NCI-H82 (cell line): Measurements from ENCODE around the gene DHRSX.
A peak's percentile ranks its signal among the peaks of the same experiment; 100 is the strongest.
"Not testable (repeated sequence)": the region's sequence is repeated elsewhere in the genome, so short reads cannot be mapped to it uniquely, and the experiment has no call there.

Experiments
- DNase-seq: peaks from one replicate; lab custom pipeline; 2025; lab: John Stamatoyannopoulos, UW

The DHRSX gene, protein sequence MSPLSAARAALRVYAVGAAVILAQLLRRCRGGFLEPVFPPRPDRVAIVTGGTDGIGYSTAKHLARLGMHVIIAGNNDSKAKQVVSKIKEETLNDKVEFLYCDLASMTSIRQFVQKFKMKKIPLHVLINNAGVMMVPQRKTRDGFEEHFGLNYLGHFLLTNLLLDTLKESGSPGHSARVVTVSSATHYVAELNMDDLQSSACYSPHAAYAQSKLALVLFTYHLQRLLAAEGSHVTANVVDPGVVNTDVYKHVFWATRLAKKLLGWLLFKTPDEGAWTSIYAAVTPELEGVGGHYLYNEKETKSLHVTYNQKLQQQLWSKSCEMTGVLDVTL

DNA sequence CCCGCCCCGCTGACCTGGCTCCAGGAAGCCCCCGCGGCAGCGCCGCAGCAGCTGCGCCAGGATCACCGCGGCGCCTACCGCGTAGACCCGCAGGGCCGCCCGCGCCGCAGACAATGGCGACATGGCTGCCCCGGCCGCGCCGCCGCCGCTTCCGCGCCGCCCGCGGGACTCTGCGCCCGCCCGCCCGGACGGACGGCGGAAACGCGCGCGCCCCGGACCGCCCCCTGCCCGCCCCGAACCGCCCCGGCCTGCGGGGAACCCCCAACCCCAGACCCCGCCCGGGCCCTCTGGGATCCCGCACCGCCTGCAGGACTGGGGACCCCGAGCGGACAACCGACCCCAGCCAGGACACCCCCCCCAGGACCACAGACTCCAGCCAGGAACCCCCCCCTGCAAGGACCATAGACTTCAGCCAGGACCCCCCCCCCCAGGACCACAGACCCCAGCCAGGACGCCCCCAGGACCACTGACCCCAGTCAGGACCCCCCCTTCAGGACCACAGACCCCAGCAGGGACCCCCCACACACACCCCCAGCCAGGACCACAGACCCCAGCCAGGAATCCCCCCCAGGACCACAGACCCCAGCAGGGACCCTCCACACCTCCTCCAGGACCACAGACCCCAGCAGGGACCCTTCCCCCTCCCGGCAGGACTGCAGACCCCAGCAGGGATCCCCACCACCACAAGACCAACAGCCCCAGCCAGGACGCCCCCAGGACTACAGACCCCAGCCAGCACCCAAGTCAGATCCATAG is at the start of gene DHRSX, which contains the start of gene ZBED1:
Gene DHRSX (minus strand): TSS at position 174 of the 756 bp plus-strand sequence. CDS start 51 bp downstream, at position 123.
Gene ZBED1 (minus strand): TSS at position 174 of the 756 bp plus-strand sequence. CDS start 10,257 bp downstream, outside the sequence.
- DNase-seq: no peak

DNA sequence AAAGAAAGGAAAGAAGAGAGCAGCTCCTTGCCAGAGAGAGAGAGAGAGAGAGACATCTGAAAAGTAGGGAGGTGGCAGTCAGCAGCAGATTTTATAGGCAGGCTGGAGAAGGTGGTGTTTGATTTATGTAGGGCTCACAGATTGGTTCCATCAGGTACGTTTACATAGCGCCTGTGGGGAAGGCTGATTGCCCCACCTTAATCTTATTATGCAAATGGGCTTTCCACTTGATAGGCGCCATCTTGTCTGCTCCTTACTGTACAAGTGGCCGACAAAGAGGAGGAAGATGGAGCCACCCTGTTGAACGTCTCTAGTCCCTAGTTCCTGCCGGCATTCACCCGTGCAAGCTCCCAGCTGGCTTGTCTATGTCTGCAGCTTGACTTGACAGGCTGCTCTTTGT is 49.1 kb upstream of the DHRSX start:
- DNase-seq: peak; percentile 90

DNA sequence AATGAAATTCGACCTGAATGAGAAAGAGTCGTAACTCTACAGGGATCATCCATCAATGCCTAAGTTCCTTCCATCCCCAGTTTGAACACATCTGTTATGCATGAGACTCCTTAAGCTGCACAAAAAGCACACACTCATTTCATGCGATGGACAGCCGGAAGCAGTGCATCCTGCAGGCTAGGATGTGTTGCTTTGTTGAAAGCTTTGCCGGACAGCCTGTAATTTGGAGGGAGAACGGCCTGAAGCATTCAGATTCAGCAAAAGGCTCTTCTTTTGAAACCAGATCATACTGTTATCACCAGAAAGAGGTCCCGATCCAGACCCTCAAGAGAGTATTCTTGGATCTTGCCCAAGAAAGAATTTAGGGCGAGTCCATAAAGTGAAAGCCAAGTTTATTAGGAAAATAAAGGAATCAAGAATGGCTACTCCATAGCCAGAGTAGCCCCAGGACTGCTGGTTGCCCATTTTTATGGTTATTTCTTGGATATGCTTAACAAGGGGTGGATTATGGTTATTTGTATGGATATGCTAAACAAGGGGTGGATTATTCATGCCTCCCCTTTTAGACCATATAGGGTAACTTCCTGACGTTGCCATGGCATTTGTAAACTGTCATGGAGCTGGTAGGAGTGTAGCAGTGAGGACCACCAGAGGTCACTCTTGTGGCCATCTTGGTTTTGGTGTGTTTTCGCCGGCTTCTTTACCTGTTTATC is 48.1 kb upstream of the DHRSX start:
- peak; percentile 32 for DNase-seq

DNA sequence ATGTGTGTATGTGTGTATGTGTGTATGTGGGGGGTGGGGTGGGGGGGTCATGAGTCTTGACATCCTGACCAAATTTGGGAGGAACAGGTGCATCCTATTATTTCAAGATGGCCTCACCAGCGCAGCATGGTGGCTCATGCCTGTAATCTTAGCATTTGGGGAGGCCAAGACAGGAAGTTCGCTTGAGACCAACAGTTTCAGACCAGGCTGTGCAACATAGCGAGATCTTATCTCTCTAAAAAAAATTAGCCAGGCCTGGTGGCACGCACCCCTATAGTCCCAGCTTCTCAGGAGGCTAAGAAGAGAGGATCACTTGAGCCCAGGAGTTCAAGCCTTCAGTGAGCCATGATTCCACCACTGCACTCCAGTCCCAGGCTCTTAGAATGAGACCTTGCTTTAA is 47.0 kb upstream of the DHRSX start:
- DNase-seq: no peak

DNA sequence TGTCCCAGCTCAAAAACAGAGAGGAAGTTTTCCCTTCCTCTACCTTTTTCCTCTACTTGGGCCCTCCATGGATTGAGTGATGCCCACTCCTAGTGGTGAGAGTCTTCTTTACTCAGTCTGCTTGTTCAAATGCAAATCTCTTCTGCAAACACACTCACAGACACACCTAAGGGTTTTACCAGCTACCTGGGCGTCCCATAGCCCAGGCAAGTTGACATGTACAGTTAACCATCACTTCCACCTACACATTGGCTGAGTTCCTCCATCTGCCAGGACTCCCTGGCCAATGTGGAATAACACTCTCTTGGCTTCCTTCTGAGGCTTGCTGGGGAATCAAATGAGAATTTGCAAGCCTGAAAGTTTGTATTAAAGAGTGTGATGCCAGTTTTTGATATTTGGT is 45.7 kb upstream of the DHRSX start:
- no peak for DNase-seq

DNA sequence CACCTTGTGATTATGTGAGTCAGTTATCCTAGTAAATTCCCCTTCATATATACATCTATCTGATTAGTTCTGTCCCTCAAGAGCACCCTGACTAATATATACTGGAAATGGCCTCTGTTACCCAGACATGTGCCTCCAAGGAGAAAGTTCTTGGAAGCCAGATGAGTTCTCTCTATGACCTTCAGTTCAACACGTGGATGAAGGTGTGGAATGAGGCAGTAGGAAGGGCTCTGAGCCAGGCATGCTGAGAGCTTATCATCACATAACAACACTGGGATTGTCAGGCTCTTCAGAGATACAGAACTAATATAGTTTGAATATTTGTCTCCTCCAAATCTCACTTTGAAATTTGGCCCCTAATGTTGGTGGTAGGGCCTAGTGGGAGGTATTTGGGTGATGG is 44.4 kb upstream of the DHRSX start:
- DNase-seq: no peak

DNA sequence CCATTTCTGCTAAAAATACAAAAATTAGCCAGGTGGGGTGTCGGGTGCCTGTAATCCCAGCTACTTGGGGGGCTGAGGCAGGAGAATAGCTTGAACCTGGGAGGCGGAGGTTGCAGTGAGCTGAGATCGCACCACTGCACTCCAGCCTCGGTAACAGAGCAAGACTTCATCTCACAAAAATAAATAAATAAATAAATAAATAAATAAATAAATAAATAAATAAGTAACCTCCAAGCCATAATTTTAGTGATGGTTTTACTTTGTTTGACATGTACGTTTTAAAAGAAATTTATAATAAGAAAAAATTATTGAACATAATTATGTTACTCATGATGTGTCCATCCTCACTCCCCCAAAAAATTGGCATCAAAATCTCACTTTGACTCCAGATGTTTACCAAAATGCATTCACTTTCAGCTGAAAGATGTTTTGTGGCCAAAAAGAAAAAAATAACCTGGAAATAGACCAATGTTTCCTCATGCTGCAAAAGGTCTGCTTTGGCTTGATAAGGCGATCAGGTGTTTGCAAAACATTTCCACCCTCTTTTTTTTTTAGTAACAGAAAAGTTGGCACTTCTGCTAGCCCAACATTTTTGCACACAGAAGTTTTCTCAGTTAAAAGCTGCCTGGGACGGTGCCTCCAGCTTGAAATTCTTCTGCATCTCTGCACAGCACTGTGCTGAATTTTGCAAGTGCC is 42.2 kb upstream of the DHRSX start:
- no peak for DNase-seq

DNA sequence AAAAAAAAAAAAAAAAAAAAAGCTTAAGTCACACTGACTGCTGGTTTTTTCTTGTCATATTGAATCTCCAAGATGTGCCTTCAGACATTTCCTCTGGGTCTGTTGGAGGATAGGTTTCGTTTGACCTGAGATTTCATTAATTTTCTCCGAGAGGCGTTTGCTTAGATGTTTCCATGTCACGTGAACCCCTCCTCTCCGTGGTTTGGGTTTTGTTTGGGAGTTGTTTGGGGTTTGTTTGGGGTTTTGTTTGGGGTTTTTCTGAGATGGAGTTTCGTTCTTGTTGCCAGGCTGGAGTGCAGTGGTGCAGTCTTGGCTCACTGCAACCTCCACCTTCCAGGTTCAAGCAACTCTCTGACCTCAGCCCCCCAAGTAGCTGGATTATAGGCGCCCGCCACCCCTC is 40.8 kb upstream of the DHRSX start:
- DNase-seq: no peak

DNA sequence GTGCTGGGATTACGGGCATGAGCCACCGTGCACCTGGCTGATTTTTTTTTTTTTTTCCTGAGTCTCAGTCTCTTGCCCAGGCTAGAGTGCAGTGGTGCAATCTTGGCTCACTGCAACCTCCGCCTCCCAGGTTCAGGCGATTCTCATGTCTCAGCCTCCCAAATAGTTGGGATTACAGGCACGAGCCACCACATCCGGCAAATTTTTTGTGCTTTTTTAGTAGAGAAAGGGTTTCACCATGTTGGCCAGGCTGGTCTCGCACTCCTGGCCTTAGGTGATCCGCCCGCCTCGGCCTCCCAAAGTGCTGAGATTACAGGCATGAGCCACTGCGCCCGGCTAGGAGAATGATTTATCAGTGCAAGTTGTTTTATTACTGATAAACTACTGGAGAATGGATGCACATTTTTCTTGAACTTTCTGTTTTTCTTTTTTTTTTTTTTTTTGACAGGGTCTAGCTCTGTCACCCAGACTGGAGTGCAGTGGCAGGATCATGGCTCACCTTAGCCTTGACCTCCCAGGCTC is 39.7 kb upstream of the DHRSX start:
- DNase-seq: no peak

DNA sequence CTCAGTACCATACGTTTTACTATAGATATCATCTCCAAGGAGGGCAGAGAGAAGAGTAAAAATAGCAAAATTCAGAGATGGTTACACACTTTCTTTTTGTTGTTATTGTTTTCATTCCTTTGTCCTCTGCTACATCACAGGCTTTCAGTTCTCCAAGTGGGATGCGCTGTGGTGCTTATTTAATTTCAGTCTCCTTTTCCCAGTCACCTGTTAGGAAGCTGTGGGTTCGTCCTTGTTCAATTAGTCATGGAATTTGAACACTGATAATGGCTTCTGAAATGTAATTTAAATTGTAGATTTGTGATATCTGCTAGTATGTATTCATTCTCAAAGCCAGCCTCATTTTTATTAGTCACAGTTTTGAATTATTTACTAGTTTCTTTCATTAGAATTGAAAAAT is 38.8 kb upstream of the DHRSX start:
- DNase-seq: no peak

DNA sequence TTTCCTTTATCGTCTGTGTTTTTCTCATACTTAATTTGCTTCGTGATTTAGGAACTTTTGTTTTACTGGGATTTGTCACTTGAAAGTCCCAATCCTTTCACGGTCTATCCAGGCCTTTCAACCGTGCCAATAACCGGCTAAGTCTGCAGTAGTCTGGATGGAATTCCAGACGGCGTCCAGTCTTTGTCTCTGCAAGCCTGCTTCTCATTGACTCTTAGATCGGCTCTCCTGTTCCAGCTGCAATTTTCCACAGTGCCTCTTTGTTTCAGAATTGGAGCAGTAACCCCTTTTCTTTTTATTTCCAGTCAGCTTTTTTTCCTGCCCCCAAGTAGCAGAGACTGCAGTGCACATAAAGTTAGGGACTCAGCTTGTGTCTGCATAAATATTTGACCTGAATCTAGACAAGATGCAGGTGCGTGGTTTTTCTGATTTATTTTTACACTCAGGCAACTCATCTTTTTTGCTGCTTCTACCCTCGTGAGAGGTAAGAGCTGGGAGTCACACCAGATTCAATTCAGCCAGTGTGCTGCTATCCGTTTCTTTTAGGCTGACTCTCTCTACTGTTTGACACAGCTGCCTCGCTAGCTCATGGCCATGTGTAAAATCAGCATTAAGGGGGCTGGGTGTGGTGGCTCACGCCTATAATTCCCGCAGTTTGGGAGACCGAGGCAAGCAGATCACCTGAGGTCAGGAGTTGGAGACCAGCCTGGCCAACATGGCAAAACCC is 37.4 kb upstream of the DHRSX start:
- no peak for DNase-seq

DNA sequence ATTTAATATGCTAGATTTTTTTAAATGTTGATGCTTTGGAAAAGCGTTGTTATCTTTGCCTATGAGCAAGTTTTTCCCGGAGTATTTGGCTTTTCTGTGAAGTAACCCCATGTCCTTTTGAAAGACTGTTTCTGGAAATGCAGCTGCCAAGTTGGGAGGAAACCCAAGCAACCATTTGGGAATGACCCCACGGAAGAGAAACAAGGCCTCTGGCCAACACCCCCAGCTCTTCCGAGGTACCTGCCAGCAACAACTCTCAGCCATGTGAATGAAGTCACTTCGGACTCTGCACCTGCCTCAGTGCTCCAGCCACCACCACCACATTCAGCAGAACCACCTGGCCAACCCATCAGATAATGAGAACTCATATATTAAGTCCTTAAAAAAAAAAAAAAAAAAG is 36.2 kb upstream of the DHRSX start:
- DNase-seq: no peak

DNA sequence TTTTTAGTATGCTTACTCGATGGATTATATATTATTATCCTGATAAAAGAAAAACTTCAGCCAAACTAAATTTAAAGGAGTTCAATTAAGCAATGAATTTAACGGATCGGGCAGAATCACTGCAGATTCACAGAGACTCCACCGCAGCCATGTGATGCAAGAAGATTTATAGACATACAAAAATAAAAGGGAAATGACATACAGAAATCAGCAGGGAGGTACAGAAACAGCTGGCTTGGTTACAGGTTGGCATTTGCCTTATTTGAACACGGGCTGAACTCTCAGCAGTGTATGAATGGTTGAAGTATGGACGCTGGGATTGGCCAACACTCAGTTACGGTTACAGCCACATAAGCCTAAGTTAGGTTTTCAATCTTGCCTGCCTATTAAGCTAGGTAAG is 35.4 kb upstream of the DHRSX start:
- DNase-seq: no peak

DNA sequence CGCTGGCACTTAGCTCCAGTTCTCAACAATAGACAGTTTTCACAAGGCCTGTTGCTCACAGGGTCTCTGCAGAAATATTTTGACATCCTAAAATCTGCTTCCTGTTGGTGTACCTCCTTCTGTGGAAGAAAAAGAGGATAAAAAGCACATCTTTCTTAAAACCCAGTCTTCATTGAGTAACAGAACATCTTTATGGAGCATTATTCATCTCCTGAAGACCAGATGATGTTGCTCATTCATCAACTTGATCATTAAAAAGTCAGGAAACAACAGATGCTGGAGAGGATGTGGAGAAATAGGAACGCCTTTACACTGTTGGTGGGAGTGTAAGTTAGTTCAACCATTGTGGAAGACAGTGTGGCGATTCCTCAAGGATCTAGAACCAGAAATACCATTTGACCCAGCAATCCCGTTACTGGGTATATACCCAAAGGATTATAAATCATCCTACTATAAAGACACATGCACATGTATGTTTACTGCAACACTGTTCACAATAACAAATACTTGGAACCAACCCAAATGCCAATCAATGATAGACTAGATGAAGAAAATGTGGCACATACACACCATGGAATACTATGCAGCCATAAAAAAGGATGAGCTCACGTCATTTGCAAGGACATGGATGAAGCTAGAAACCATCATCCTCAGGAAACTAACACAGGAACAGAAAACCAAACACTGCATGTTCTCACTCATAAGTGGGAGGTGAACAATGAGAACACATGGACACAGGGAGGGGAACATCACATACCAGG is 33.7 kb upstream of the DHRSX start:
- not testable (repeated sequence) for DNase-seq

DNA sequence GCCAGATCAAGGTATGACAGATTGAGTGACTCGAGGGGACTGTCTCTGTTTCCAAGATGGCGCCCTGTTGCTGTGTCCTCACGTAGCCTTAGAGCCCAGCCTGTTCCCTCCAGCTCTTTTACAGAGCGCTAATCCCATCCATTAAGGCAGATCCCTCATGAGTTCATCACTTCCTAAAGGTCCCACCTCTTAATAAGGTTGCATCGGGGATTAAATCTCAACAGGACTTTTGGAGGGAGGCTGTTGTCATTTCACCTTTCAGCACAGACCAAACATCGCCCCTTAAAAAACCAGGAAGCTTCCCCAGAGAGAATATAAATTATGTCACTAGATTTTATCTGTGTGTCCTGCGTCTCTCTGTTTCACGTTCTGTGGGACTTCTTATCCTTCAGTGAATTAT is 32.6 kb upstream of the DHRSX start:
- peak; percentile 97 for DNase-seq

DNA sequence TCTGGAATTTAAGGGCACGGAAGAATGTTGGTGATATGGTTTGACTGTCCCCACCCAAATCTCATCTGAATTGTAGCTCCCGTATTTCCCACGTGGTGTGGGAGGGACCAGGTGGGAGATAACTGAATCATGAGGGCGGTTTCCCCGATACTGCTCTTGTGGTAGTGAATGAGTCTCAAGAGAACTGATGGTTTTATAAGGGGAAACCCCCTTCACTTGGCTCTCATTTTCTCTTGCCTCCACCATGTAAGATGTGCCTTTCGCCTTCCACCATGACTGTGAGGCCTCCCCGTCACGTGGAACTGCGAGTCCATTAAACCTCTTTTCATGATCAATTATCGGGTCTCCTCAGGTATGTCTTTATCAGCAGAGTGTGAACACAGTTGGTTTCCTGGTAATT is 25.6 kb upstream of the DHRSX start:
- DNase-seq: no peak

DNA sequence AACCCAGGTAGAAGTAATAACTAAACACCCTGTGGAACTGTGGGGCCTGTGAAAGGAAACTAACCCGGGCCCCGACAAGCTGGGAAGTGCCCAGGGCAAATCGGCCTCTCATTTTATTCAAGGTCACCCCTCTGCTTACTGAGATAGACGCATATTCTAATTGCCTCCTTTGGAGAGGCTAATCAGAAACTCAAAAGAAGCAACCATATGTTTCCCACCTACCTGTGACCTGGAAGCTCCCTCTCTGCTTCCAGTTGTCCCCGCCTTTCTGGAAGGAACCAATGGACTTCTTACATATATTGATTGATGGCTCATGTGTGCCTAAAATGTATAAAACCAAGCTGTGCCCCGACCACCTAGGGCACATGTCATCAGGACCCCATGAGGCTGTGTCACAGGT is 23.1 kb upstream of the DHRSX start:
- peak; percentile 1 for DNase-seq

DNA sequence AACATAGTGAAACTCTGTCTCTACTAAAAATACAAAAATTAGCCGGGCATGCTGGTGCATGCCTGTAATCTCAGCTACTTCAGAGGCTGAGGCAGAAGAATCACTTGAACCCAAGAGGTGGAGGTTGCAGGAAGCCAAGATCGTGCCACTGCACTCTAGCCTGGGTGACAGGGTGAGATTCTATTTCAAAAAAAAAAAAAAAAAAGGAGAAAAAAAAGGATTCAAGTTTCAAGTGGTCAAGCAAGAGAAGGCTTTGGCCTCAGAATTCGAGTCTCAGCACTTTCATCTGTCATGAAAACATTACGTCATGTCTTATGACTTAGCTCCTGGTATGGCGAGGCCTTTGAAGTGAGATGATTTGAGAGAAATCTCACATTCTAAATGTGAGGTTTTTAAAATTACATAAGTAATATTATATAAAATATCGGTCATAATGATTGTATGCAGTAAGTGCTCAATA is 21.2 kb upstream of the DHRSX start:
- no peak for DNase-seq

DNA sequence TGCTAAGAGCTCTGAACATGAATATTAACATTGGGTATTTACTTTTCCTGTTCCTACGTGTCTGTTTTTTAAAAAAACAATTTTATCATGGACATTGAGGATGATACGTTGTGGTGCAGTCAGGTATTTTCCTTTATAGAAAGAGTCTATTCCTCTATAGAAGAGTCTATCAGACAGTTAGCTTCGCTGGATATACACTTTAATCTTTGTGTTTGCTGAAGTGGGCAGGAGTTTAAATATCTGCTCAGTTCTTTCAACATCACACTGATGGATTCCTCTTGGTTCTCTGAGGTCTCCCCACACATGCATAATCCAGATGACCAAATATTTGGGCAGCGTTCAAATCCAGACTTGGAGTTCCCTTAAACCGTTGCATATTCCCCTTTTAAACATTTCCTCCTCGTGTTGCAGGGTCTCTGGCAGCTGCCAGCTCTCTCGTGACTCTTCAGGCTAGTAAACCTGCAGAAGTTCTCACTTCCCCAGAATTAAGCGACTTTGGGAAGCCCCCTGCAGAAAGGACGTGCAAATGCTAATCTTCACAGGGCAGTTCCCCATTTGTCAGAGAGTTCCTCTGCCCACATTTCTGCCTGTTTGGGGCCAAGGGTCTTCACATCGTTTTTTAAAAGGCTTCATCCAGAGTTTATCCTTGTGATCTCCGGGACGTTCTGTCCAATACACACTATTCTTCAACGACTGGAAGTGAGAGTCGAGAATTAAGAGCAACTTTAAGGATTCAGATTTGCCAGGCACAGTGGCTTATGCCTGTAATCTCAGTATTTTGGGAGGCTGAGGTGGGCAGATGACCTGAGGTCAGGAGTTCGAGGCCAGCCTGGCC is 20.5 kb upstream of the DHRSX start:
- DNase-seq: no peak
